Naive thymus-derived CD8-positive, alpha-beta T cell (primary cell): ENCODE results near the gene TMEM207. TPM values are rescaled to one million over a fixed set of nuclear protein-coding genes. Genes with fewer than 3 reads are reported as not detected.

ENCODE experiments used
- ATAC-seq, 2 donors: fragments of 150-1000 bp; cut with Tn5 transposase in 1 of 2; sonication (Bioruptor Pico), chemical (Tn5 transposase) in 1 of 2; 1 replicate in 1 of 2; 2 replicates in 1 of 2; pipeline ENCODE4 v1.10.0; 2021; ENCODE audit warnings: mild to moderate bottlenecking in 2 of 2, moderate library complexity in 2 of 2
- POLR2A ChIA-PET: fragments of 350-600 bp; sonication (Branson Sonifier 250); formaldehyde crosslinking; loops from one replicate; lab custom pipeline; 2021; ENCODE audit warnings: antibody characterized with exemption; lab: Charles Lee
- DNase-seq, 10 donors: peaks; one replicate each; pipeline versions ENCODE4 v3.0.0 to v3.0.0-alpha.2; 2020 to 2022
- H3K27ac Mint-ChIP-seq, 10 donors: one replicate each; pipeline ENCODE4 v1.8.0; 2020 to 2022; ENCODE audit warnings: mild to moderate bottlenecking in 10 of 10, mixed read lengths in 10 of 10, moderate library complexity in 4 of 10, inconsistent platforms in 1 of 10
- H3K27me3 Mint-ChIP-seq, 5 donors: one replicate each; pipeline ENCODE4 v1.8.0; 2021 to 2022; ENCODE audit warnings: mixed read lengths in 5 of 5
- H3K36me3 Mint-ChIP-seq, 3 donors: one replicate each; pipeline ENCODE4 v1.8.0; 2020 to 2022; ENCODE audit warnings: mixed read lengths in 3 of 3, mild to moderate bottlenecking in 2 of 3, inconsistent platforms in 1 of 3
- H3K4me1 Mint-ChIP-seq, 4 donors: one replicate each; pipeline ENCODE4 v1.8.0; 2021 to 2022; ENCODE audit warnings: mixed read lengths in 4 of 4
- H3K4me3 Mint-ChIP-seq, 10 donors: one replicate each; pipeline ENCODE4 v1.8.0; 2020 to 2022; ENCODE audit warnings: mild to moderate bottlenecking in 10 of 10, mixed read lengths in 10 of 10, moderate library complexity in 6 of 10, inconsistent platforms in 1 of 10
- H3K9me3 Mint-ChIP-seq, 9 donors: one replicate each; pipeline ENCODE4 v1.8.0; 2020 to 2022; ENCODE audit warnings: mixed read lengths in 9 of 9, mild to moderate bottlenecking in 3 of 9, inconsistent platforms in 1 of 9, moderate library complexity in 1 of 9
- polyA plus RNA-seq, 3 donors: library from polyadenylated mRNA; unstranded; fragments of 300-500 nt; fragmentation: Illumina TruSeq; gene quantifications; one replicate each; pipeline ENCODE4 v1.2.3, GENCODE V29; 2021
- total RNA-seq, 8 experiments: library from RNA in 2 of 8; stranded (reverse) in 2 of 8; gene quantifications; one replicate each; pipeline ENCODE4 v1.2.3 and lab custom pipeline; 2021 to 2026

The TMEM207 gene
- not detected for total RNA-seq
- polyA plus RNA-seq = not detected
- total RNA-seq (lab: John Stamatoyannopoulos, UW) = 0 reads per million in 6 experiments

- ATAC-seq = no peak
- no peak within 1 kb of the TSS for H3K27ac Mint-ChIP-seq
- POLR2A ChIA-PET = no interaction called here
These were observed at the start of gene TMEM207 for GRCh38 chr3:190449801-190450200. Gene TMEM207, minus strand, starts transcription at chr3:190449901. Its CDS starts 92 bp downstream, at chr3:190449809.

GRCh38 chr3:190499122-190499521 is 49.4 kb upstream of the TMEM207 start:
- ATAC-seq (no peak), DNase-seq (no peak)
- Mint-ChIP-seq H3K27me3 (peaks cover 7 to 52% (median 17%) of the 10 kb centered on the region in 5 donors), H3K36me3 (no peaks in the 10 kb centered on the region), H3K27ac (no peak overlapping the region), H3K4me3 (no peak overlapping the region), H3K9me3 (peaks cover 0 to 2% (median 0%) of the 10 kb centered on the region in 9 donors), H3K4me1 (no peaks in the 10 kb centered on the region)
- POLR2A ChIA-PET = no interaction called here

More at GRCh38 chr3:190449801-190450200, at the start of gene TMEM207:
- H3K27me3 Mint-ChIP-seq = peaks cover 0 to 11% (median 0%) of the 10 kb centered on the region in 5 donors
- no peak within 1 kb of the TSS for H3K4me3 Mint-ChIP-seq
- peaks cover 3 to 12% (median 8%) of the 10 kb centered on the region in 4 donors for H3K4me1 Mint-ChIP-seq
- DNase-seq = no peak
- H3K9me3 Mint-ChIP-seq = no peaks in the 10 kb centered on the region
- H3K36me3 Mint-ChIP-seq = no peaks in the 10 kb centered on the region

GRCh38 chr3:190498293-190498692 is 48.6 kb upstream of the TMEM207 start:
- H3K4me3 Mint-ChIP-seq = no peak overlapping the region
- H3K9me3 Mint-ChIP-seq = peaks cover 0 to 2% (median 0%) of the 10 kb centered on the region in 9 donors
- peaks cover 8 to 59% (median 17%) of the 10 kb centered on the region in 5 donors for H3K27me3 Mint-ChIP-seq

GRCh38 chr3:190497811-190498210 is 48.1 kb upstream of the TMEM207 start:
- POLR2A ChIA-PET = interaction anchor here (1.0 kb wide), 1 partner anchor 16 kb away, joined by 5 read pairs; the partner anchor contains the start of gene IL1RAP
- Mint-ChIP-seq H3K27me3 (peaks cover 10 to 59% (median 18%) of the 10 kb centered on the region in 5 donors), H3K9me3 (peaks cover 0 to 2% (median 0%) of the 10 kb centered on the region in 9 donors), H3K36me3 (peaks cover 0 to 4% (median 0%) of the 10 kb centered on the region in 3 donors), H3K4me1 (no peaks in the 10 kb centered on the region), H3K27ac (no peak overlapping the region), H3K4me3 (no peak overlapping the region)
- ATAC-seq = no peak
- no peak for DNase-seq

More at GRCh38 chr3:190498293-190498692, 48.6 kb upstream of the TMEM207 start:
- no peaks in the 10 kb centered on the region for H3K4me1 Mint-ChIP-seq
- H3K36me3 Mint-ChIP-seq = peaks cover 0 to 4% (median 0%) of the 10 kb centered on the region in 3 donors
- POLR2A ChIA-PET = interaction anchor here (1.0 kb wide), 1 partner anchor 15 kb away, joined by 5 read pairs; the partner anchor contains the start of gene IL1RAP
- ATAC-seq (no peak), DNase-seq (no peak)
- H3K27ac Mint-ChIP-seq = no peak overlapping the region

GRCh38 chr3:190496859-190497258 is 47.2 kb upstream of the TMEM207 start:
- no peak for DNase-seq
- Mint-ChIP-seq H3K27ac (no peak overlapping the region), H3K36me3 (peaks cover 0 to 4% (median 0%) of the 10 kb centered on the region in 3 donors), H3K4me3 (no peak overlapping the region), H3K27me3 (peaks cover 10 to 56% (median 22%) of the 10 kb centered on the region in 5 donors), H3K4me1 (no peaks in the 10 kb centered on the region), H3K9me3 (peaks cover 0 to 2% (median 0%) of the 10 kb centered on the region in 9 donors)
- ATAC-seq = no peak
- POLR2A ChIA-PET = no interaction called here

- peaks cover 0 to 4% (median 0%) of the 10 kb centered on the region in 3 donors for H3K36me3 Mint-ChIP-seq
- POLR2A ChIA-PET = no interaction called here
- H3K4me1 Mint-ChIP-seq = no peaks in the 10 kb centered on the region
- ATAC-seq (no peak), DNase-seq (no peak)
- peaks cover 0 to 2% (median 0%) of the 10 kb centered on the region in 9 donors for H3K9me3 Mint-ChIP-seq
- H3K27ac Mint-ChIP-seq = no peak overlapping the region
- no peak overlapping the region for H3K4me3 Mint-ChIP-seq
- H3K27me3 Mint-ChIP-seq = peaks cover 10 to 55% (median 22%) of the 10 kb centered on the region in 5 donors
These were observed 46.1 kb upstream of the TMEM207 start for GRCh38 chr3:190495796-190496195.

- POLR2A ChIA-PET = no interaction called here
- H3K27me3 Mint-ChIP-seq = peaks cover 10 to 53% (median 22%) of the 10 kb centered on the region in 5 donors
- H3K36me3 Mint-ChIP-seq = peaks cover 0 to 4% (median 0%) of the 10 kb centered on the region in 3 donors
These were observed 45.7 kb upstream of the TMEM207 start for GRCh38 chr3:190495354-190495753.

GRCh38 chr3:190494907-190495306 is 45.2 kb upstream of the TMEM207 start:
- no peaks in the 10 kb centered on the region for H3K9me3 Mint-ChIP-seq
- DNase-seq = no peak
- H3K4me3 Mint-ChIP-seq = no peak overlapping the region
- ATAC-seq = no peak
- H3K36me3 Mint-ChIP-seq = peaks cover 0 to 4% (median 0%) of the 10 kb centered on the region in 3 donors
- H3K4me1 Mint-ChIP-seq = no peaks in the 10 kb centered on the region
- H3K27ac Mint-ChIP-seq = no peak overlapping the region
- POLR2A ChIA-PET = no interaction called here
- H3K27me3 Mint-ChIP-seq = peaks cover 10 to 52% (median 22%) of the 10 kb centered on the region in 5 donors

More at GRCh38 chr3:190495354-190495753, 45.7 kb upstream of the TMEM207 start:
- DNase-seq (no peak), ATAC-seq (no peak)
- Mint-ChIP-seq H3K27ac (no peak overlapping the region), H3K4me1 (no peaks in the 10 kb centered on the region), H3K4me3 (no peak overlapping the region), H3K9me3 (no peaks in the 10 kb centered on the region)

GRCh38 chr3:190492966-190493365 is 43.3 kb upstream of the TMEM207 start:
- POLR2A ChIA-PET = no interaction called here
- DNase-seq = no peak
- no peak for ATAC-seq
- Mint-ChIP-seq H3K27me3 (peaks cover 13 to 58% (median 30%) of the 10 kb centered on the region in 5 donors), H3K9me3 (no peaks in the 10 kb centered on the region), H3K4me3 (no peak overlapping the region), H3K27ac (no peak overlapping the region), H3K4me1 (no peaks in the 10 kb centered on the region), H3K36me3 (peaks cover 0 to 4% (median 0%) of the 10 kb centered on the region in 3 donors)

GRCh38 chr3:190492129-190492528 is 42.4 kb upstream of the TMEM207 start:
- Mint-ChIP-seq H3K27me3 (peaks cover 13 to 60% (median 30%) of the 10 kb centered on the region in 5 donors), H3K4me1 (no peaks in the 10 kb centered on the region), H3K27ac (no peak overlapping the region), H3K4me3 (no peak overlapping the region), H3K9me3 (no peaks in the 10 kb centered on the region), H3K36me3 (peaks cover 0 to 4% (median 0%) of the 10 kb centered on the region in 3 donors)
- ATAC-seq (no peak), DNase-seq (no peak)
- POLR2A ChIA-PET = no interaction called here

GRCh38 chr3:190491533-190492054 is 41.9 kb upstream of the TMEM207 start:
- POLR2A ChIA-PET = no interaction called here
- Mint-ChIP-seq H3K27ac (no peak overlapping the region), H3K27me3 (peaks cover 13 to 55% (median 27%) of the 10 kb centered on the region in 5 donors), H3K9me3 (no peaks in the 10 kb centered on the region), H3K4me3 (no peak overlapping the region), H3K36me3 (peaks cover 0 to 4% (median 0%) of the 10 kb centered on the region in 3 donors), H3K4me1 (no peaks in the 10 kb centered on the region)
- DNase-seq (no peak), ATAC-seq (no peak)

- no peaks in the 10 kb centered on the region for H3K36me3 Mint-ChIP-seq
- no peak overlapping the region for H3K27ac Mint-ChIP-seq
- H3K4me1 Mint-ChIP-seq = peaks cover 0 to 6% (median under 1%) of the 10 kb centered on the region in 4 donors
- H3K9me3 Mint-ChIP-seq = no peaks in the 10 kb centered on the region
- H3K4me3 Mint-ChIP-seq = no peak overlapping the region
- ATAC-seq (no peak), DNase-seq (no peak)
- peaks cover 10 to 45% (median 18%) of the 10 kb centered on the region in 5 donors for H3K27me3 Mint-ChIP-seq
- POLR2A ChIA-PET = no interaction called here
These were observed 37.4 kb upstream of the TMEM207 start for GRCh38 chr3:190486908-190487607.

- no peaks in the 10 kb centered on the region for H3K36me3 Mint-ChIP-seq
- no peak overlapping the region for H3K4me3 Mint-ChIP-seq
- H3K27ac Mint-ChIP-seq = no peak overlapping the region
- ATAC-seq (no peak), DNase-seq (no peak)
- H3K9me3 Mint-ChIP-seq = no peaks in the 10 kb centered on the region
- POLR2A ChIA-PET = no interaction called here
- H3K27me3 Mint-ChIP-seq = peaks cover 10 to 42% (median 18%) of the 10 kb centered on the region in 5 donors
- peaks cover 0 to 6% (median under 1%) of the 10 kb centered on the region in 4 donors for H3K4me1 Mint-ChIP-seq
These were observed 36.8 kb upstream of the TMEM207 start for GRCh38 chr3:190486533-190486864.
